GM21367 (cell line): ENCODE measurements around the gene SHLD2.
"Not testable (repeated sequence)": the region's sequence is repeated elsewhere in the genome, so short reads cannot be mapped to it uniquely, and the experiment has no call there.

Source experiments
- ATAC-seq: cut with Tn5 transposase; IDR thresholded peaks from one replicate; pipeline ENCODE4 v1.9.1; 2021; ENCODE audit not compliant: unreplicated experiment

The SHLD2 gene

GRCh38 chr10:87210309-87210708, 115.3 kb downstream of the SHLD2 start:
- ATAC-seq: not testable (repeated sequence)

- ATAC-seq: not testable (repeated sequence)
Measured at GRCh38 chr10:87211848-87212247, 116.8 kb downstream of the SHLD2 start.

GRCh38 chr10:87213150-87213765, 118.3 kb downstream of the SHLD2 start:
- ATAC-seq: not testable (repeated sequence)

- not testable (repeated sequence) for ATAC-seq
Measured at GRCh38 chr10:87213806-87214205, 118.8 kb downstream of the SHLD2 start.

- ATAC-seq: not testable (repeated sequence)
Measured at GRCh38 chr10:87216120-87216519, 121.1 kb downstream of the SHLD2 start.

GRCh38 chr10:87219370-87219769, 124.4 kb downstream of the SHLD2 start:
- not testable (repeated sequence) for ATAC-seq

GRCh38 chr10:87222789-87223188, 127.8 kb downstream of the SHLD2 start:
- not testable (repeated sequence) for ATAC-seq

- ATAC-seq: not testable (repeated sequence)
Measured at GRCh38 chr10:87225148-87225547, 130.1 kb downstream of the SHLD2 start, which contains the start of gene NUTM2A. Gene NUTM2A (plus strand): TSS chr10:87225448. CDS start chr10:87225831, 383 bp downstream.

GRCh38 chr10:87228247-87228646, 133.2 kb downstream of the SHLD2 start:
- not testable (repeated sequence) for ATAC-seq

GRCh38 chr10:87229211-87229610, 134.2 kb downstream of the SHLD2 start:
- ATAC-seq: not testable (repeated sequence)

GRCh38 chr10:87234854-87235253, 139.8 kb downstream of the SHLD2 start:
- not testable (repeated sequence) for ATAC-seq

GRCh38 chr10:87237244-87237643, 142.2 kb downstream of the SHLD2 start:
- not testable (repeated sequence) for ATAC-seq

- not testable (repeated sequence) for ATAC-seq
Measured at GRCh38 chr10:87239346-87239808, 144.4 kb downstream of the SHLD2 start.
